ENCODE measurements around the gene MYZAP.

DNA sequence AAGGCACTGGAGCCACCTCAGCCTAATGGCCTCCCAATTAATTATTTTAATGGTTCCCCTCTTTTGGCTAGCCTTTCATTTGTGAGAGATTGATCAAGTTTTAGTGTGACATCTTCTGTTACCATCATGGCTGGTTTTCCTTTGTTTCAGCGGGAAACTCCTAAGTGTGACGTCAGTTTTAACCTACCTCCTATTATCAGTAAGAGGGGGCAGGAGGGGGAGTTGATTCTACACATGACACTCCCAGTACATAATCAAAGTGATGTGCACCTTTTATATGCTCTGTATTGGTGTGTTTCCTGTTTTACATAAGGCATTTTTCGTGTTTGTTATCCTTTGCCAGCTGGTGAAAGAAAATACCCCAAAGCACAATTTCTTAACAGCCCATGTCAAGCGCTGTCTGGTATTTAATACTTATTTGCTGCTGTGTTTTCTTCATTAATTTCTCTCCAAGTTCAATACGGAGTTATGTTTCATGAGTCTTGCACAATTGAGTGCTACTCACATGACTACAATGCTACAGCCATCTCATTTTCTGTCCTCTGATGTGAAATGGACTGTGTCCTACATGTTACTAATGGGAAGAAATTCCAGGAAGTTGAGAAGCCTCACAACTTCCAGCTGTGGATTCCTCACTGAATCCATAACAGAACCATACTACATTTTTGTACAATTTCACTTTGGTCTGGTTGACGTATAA is 62.6 kb downstream of the MYZAP start:
- TF ChIP-seq CTCF (conservative IDR thresholded peaks at IDR 0.05; ENCODE audit: low read depth, low read length) (no peak), EZH2 (IDR thresholded peaks at IDR 0.05; ENCODE audit: borderline replicate concordance, low read depth, low read length, poor library complexity, severe bottlenecking) (no peak)
